Measurements from ENCODE around the gene CD4. TPM values are rescaled to one million over a fixed set of nuclear protein-coding genes. Genes with fewer than 3 reads are reported as not detected.

Gene CD4
- total RNA-seq, 4 donors from 2014 or later: 6.6 to 16.2 (median 10.1) TPM

DNA sequence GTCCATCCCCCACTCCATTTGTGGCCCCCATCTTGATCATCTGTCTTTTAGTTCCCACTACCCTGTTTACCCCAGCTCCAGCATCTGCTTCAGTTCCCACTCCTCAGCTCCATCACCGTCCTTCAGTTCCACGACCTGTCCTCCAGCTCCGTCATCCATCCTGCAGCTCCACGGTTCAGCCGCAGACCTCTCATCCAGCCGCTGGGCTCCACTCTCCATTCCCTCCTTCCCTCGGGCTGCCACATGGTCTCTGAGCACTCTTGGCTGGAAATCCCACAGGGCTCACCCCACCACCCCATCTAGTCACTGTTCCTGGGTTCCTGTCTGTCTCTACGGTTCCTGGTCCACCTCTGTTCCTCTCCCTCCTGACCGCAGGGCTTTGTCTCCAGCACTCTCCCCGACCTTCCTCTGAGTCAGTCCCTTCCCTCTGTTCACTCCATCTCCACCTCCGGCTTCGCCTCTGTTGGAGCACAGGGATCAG, 35.6 kb downstream of the CD4 start:
- Histone ChIP-seq H3K36me3 (no peaks in the 10 kb centered on the region), H3K27ac (replicated peaks in 1 of 4) (peak overlapping the region in 2 of 4 donors; percentile 20 to 21), H3K4me1 (peaks cover 30 to 75% (median 68%) of the 10 kb centered on the region in 4 donors), H3K27me3 (peaks cover 0 to 38% (median 5%) of the 10 kb centered on the region in 4 donors), H3K9me3 (no peaks in the 10 kb centered on the region), H3K4me3 (peak overlapping the region; percentile 14 to 46 (median 26))
- TF ChIP-seq EP300 (IDR thresholded peaks at IDR 0.05) (no peak), POLR2A (IDR thresholded peaks at IDR 0.05; ENCODE audit: low read depth) (no peak), CTCF (IDR thresholded peaks at IDR 0.05) (no peak), POLR2AphosphoS5 (IDR thresholded peaks at IDR 0.05) (no peak)
- DNase-seq (ENCODE audit: extremely low spot score): no peak
- WGBS: 46% methylated on average over 12 of the region's 12 CpGs
- intact Hi-C loops (cut with DNase I): loop anchor here (5.0 kb wide), 2 partner anchors 73 to 208 kb away; partner anchors contain the start of gene MLF2

GRCh38 chr12:6825398-6826124, 36.2 kb downstream of the CD4 start:
- peaks cover 0 to 5% (median 2%) of the 10 kb centered on the region in 4 donors for H3K36me3 ChIP-seq
- H3K27me3 ChIP-seq: peaks cover 0 to 38% (median 5%) of the 10 kb centered on the region in 4 donors
- WGBS: 14% methylated on average over 6 of the region's 19 CpGs
- TF ChIP-seq POLR2A (IDR thresholded peaks at IDR 0.05; ENCODE audit: low read depth): no peak
- peak in 1 of 2 donors; percentile 58 for TF ChIP-seq POLR2AphosphoS5 (IDR thresholded peaks at IDR 0.05)
- TF ChIP-seq EP300 (IDR thresholded peaks at IDR 0.05): no peak
- TF ChIP-seq CTCF (IDR thresholded peaks at IDR 0.05): peak; percentile 84 to 95 (median 92)
- peak overlapping the region in 2 of 4 donors; percentile 20 to 21 for H3K27ac ChIP-seq (replicated peaks in 1 of 4)
- peaks cover 30 to 80% (median 74%) of the 10 kb centered on the region in 4 donors for H3K4me1 ChIP-seq
- DNase-seq (ENCODE audit: extremely low spot score): peak; percentile 97
- peak overlapping the region; percentile 14 to 46 (median 26) for H3K4me3 ChIP-seq
- no peaks in the 10 kb centered on the region for H3K9me3 ChIP-seq
- intact Hi-C loops (cut with DNase I): loop anchor here (5.0 kb wide), 2 partner anchors 73 to 208 kb away; partner anchors contain the start of gene MLF2

- intact Hi-C loops (cut with DNase I): loop anchor here (5.0 kb wide), 2 partner anchors 74 to 209 kb away; partner anchors contain the start of gene MLF2
- Histone ChIP-seq H3K4me1 (peaks cover 30 to 75% (median 68%) of the 10 kb centered on the region in 4 donors), H3K9me3 (no peaks in the 10 kb centered on the region), H3K27me3 (peaks cover 0 to 38% (median 5%) of the 10 kb centered on the region in 4 donors), H3K27ac (replicated peaks in 1 of 4) (peak overlapping the region in 1 of 4 donors; percentile 64), H3K36me3 (peaks cover 0 to 11% (median 5%) of the 10 kb centered on the region in 4 donors), H3K4me3 (no peak overlapping the region)
- DNase-seq (ENCODE audit: extremely low spot score): no peak
- WGBS: 72% methylated on average over 16 of the region's 17 CpGs
- no peak for TF ChIP-seq POLR2AphosphoS5 (IDR thresholded peaks at IDR 0.05)
- TF ChIP-seq POLR2A (IDR thresholded peaks at IDR 0.05; ENCODE audit: low read depth): no peak
- no peak for TF ChIP-seq CTCF (IDR thresholded peaks at IDR 0.05)
- no peak for TF ChIP-seq EP300 (IDR thresholded peaks at IDR 0.05)
Observed at GRCh38 chr12:6826125-6826733, 36.9 kb downstream of the CD4 start.

DNA sequence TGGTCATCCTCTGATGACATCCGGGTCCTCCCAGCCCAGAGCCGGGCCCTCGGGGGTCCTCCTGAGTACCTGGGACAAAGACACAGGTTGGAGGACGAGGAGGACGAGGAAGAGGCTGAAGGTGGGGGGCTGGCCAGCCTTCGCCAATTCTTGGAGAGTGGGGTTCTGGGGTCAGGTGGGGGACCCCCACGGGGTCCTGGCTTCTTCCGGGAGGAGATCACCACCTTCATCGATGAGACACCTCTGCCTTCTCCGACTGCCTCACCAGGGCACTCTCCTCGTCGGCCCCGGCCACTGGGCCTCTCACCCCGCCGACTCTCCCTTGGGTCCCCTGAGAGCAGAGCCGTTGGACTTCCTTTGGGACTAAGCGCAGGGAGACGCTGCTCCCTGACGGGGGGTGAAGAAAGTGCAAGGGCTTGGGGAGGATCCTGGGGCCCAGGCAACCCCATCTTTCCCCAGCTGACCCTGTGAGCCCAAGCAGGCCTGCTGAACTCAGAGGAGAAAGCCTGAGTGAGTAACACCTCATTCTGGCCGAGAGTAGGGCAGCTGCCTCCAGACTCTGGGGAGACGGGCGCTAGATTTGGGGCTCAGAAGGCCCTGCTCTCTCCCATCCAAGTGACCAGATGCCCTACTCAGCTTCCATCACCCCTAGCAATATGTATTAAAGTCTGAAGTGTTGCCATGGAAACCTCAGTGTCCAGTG, 37.6 kb downstream of the CD4 start:
- no peaks in the 10 kb centered on the region for H3K9me3 ChIP-seq
- WGBS: 79% methylated on average over 19 of the region's 22 CpGs
- H3K36me3 ChIP-seq: peaks cover 0 to 18% (median 9%) of the 10 kb centered on the region in 4 donors
- H3K27me3 ChIP-seq: peaks cover 0 to 36% (median 5%) of the 10 kb centered on the region in 4 donors
- TF ChIP-seq POLR2A (IDR thresholded peaks at IDR 0.05; ENCODE audit: low read depth) (no peak), EP300 (IDR thresholded peaks at IDR 0.05) (no peak), POLR2AphosphoS5 (IDR thresholded peaks at IDR 0.05) (no peak), CTCF (IDR thresholded peaks at IDR 0.05) (no peak)
- intact Hi-C loops (cut with DNase I): loop anchor here (5.0 kb wide), 2 partner anchors 75 to 210 kb away; partner anchors contain the start of gene MLF2
- peak overlapping the region in 1 of 4 donors; percentile 90 for H3K4me3 ChIP-seq
- peaks cover 28 to 68% (median 62%) of the 10 kb centered on the region in 4 donors for H3K4me1 ChIP-seq
- H3K27ac ChIP-seq (replicated peaks in 1 of 4): peak overlapping the region; percentile 49 to 88 (median 67)
- no peak for DNase-seq (ENCODE audit: extremely low spot score)

Measured in esophagus muscularis mucosa (tissue), 4 donors.